Activated CD8-positive, alpha-beta memory T cell treated with anti-CD3 and anti-CD28 coated beads for 1 hour (primary cell): ENCODE results near the gene RETREG3.
"Not testable (repeated sequence)": the region's sequence is repeated elsewhere in the genome, so short reads cannot be mapped to it uniquely, and the experiment has no call there.

Experiments used
- DNase-seq, 2 donors: peaks; one replicate each; pipeline ENCODE4 v3.0.0-alpha.2; 2020; ENCODE audit warnings: low read depth in 1 of 2; ENCODE audit errors: extremely low read depth in 1 of 2

RETREG3 gene, protein sequence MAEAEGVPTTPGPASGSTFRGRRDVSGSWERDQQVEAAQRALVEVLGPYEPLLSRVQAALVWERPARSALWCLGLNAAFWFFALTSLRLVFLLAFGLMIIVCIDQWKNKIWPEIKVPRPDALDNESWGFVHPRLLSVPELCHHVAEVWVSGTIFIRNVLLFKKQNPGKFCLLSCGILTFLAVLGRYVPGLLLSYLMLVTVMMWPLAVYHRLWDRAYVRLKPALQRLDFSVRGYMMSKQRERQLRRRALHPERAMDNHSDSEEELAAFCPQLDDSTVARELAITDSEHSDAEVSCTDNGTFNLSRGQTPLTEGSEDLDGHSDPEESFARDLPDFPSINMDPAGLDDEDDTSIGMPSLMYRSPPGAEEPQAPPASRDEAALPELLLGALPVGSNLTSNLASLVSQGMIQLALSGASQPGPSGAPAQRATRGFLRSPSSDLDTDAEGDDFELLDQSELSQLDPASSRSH

DNA sequence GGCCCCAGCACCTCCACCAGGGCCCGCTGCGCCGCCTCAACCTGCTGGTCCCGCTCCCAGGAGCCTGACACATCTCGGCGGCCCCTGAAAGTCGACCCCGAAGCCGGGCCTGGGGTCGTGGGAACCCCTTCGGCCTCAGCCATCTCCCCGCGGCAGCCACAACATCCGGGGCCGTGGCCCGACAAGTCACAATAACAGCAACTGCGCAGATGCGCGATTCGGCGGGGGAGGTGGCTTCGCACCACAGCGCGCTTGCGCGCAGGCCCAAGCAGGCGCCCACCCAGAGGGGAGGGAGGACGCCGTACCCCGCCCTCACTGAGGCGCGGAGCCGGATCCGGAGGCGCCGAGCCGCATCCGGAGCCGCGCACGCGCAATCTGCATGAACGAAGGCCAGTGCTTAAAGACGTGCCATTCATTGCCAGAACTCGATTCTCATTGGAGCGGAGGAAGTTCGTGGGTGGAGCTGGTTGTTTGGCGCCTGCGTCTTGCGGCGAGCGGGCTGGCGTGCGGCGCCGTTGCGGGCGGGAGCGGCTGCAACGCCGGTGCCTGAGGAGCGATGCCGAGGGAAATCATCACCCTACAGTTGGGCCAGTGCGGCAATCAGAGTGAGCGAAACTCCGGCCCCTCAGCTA is at the start of gene RETREG3, which contains the start of gene TUBG1:
TSS of gene RETREG3 (minus strand) at position 193 of the 632 bp plus-strand sequence. CDS start at position 143, 50 bp downstream.
TSS of gene TUBG1 (plus strand) at position 502 of the 632 bp plus-strand sequence. CDS start at position 557, 55 bp downstream.
- DNase-seq: peak; percentile 94 to 99

DNA sequence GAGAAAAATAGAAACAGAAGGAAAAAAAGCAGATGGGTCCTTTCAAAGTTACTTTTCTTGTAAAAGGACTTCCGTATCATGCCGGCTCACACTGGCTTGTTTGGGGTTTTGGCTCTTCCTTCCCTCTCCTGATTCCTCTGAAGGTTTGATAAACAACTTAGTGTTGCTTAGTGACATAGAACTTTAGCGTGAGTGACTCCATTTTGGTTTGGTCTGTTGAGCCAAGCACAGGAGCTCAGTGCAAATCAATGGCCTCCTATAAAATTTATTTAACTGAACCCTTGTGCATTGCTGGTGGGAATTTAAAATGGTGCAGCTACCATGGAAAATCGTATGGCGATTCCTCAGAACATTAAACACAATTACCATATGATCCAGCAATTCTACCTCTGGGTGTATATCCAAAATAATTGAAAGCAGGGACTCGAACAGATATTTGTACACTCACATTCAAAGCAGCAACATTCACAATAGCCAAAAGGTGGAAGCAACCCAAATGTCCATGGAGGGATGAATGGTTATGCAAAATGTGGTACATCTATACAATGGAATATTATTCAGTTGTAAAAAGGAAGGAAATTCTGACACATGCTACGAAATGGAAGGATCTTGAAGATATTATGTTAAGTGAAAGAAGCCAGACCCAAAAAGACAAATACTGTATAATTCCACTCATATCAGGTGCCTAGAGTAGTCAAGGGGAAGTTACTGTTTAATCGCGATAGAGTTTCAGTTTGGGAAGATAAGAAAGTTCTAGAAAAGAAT is 48.8 kb upstream of the RETREG3 start:
- DNase-seq: no peak

DNA sequence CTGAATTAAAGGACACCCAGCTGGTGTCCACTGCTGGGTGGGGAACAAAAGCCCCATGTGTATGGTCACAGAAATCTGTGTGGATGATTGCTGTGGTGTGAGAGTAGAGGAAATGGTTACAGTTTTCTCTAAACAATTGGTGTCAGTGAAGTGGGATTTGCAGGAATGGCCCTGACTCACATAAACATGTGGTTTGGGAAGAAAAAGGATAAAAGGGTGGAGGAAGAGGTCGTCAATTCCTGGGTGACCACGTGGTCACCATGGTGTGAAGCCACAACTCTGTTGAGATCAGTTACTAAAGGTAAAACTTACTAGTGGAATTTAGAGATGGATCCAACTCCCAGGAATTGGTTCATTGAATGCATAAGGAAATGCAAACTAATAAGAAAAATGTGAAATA is 46.4 kb upstream of the RETREG3 start:
- DNase-seq: no peak

DNA sequence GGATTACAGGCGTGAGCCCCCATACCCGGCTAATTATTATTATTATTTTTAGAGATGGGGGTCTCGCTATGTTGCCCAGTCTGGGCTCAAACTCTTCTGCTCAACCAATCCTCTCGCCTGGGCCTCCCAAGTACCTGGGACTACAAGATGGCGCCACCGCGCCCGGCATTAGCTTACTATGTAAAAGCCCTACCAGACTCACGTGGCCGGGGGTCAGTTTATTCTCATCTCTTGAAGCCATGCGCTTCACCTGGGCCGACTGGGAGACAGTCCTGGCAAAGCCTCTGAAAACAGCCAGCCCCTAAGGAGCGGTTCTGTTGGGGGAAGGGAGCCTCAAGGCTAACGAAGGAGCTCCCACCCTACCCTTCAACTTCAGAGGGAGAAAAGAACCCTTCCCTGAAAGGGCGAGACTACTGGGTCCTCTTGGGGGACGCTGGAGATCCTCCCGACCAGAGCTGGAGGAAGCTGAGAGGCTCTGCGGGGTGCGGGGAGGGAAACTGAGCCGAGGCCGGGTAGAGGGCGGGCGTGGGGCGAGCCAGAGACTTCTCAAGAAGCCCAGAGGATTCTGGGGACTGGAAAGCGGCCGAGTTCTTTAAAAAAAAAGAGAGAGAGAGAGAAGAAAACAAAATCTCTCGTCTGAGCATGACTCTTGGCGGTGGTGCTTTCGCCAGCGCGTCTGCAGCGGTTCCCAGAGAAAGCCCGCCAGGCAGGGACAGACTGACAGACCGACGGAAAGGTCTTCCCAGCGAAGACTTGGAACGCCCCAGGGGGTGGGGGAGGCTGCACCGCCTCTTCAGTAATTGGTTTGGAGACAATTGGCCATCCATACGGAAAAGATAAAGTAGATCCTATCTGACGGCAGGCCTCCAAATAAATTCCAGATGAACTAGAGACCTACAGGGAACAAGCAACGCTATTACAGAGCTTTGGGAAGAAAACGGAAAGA is 44.3 kb upstream of the RETREG3 start:
- DNase-seq: no peak

DNA sequence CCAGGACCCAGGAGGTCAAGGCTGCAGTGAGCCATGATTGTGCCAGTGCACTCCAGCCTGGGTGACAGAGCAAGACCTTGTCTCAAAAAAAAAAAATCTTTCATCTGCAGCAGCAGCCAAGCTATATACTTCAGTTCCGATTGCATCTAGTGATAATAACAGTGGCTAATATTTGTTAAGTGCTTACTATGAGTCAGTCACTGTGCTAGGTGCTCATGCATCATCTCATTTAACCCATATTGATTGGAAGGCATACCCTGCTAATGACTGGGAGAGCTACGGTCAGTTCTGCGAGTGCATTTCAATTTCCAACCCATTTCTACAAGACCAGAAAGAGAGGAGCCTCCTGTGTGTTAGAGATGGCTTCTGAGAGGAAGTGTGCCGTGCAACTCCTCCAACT is 42.2 kb upstream of the RETREG3 start:
- DNase-seq: no peak

DNA sequence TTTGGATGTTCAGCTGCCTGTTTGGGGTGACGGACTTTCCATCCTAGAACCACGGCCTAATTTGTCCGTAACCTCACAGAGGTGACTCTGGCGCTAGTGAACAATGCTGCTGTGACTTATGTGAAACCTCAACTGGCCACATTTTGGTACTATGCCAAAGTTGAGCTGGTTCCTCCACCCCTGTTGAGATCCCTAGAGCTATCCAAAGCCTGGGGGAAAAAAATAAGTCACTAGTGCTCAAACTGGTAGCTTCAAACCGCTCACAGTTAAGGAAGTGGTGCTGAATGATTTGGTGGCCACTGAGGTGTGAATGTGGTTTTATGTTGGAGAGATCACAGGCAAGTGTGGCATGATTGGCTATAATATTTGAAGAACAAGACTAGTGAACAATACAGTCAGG is 38.6 kb upstream of the RETREG3 start:
- DNase-seq: no peak

DNA sequence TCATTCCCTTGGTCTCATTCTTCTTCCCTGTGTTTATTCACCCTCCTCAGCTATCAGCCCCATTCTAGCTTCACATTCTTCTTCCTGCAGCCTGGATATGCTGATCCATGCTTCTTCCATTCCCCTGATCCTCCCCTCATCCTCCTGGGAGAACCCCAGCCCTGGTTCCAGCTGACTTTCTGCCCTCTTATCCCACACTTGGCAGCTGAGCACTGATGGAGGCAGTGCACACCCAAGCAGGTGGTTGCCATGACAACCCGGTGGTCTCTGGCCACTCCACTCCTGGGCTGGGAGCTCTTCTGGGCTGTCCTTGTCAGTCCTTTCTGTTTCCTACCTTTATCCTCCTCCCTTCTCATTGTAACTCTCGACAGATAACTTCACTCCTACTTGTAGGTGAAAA is 33.2 kb upstream of the RETREG3 start:
- DNase-seq: no peak

DNA sequence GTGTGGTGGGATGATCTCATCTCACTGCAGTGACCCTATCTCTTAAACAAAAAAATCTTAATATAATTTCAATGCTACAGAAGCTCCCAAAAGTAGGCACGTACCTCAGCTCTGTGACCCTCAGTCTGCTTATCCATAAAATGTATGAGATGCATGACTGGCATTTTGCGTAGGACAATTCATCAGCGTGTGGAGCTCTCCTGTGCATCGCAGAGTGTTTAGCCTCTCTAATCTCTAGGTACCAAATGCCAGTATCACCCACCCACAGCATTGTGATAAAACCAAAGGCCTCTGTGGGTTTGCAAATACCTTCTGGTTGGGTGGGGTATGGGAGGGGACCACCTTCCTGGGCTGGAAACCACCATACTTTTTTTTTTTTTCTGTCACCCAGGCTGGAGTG is 30.9 kb upstream of the RETREG3 start:
- DNase-seq: no peak

DNA sequence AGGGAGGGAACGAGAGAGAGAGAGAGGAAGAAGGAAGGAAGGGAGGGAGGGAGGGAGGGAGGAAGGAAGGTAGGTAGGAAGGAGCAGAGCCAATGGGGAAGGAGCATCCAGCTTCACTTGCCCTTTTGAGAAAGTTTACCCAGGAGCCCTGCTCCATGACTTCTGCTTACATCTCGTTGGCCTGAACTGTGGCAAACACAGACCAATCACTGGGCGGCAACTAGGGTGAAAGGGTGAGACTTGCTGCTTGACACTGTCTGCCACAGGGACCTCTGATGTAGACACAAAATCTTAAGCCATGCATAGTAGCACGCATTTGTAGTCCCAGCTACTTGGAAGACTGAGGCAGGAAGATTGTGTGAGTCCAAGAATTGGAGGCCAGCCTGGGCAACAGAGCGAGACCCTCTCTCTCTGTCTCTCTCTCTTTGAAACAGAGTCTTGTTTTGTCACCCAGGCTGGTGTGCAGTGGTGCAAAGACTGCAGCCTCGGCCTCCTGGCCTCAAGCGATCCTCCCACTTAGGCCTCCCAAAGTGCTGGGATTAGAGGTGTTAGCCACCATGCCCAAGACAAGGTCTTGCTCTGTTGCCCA is 30.4 kb upstream of the RETREG3 start:
- no peak for DNase-seq

DNA sequence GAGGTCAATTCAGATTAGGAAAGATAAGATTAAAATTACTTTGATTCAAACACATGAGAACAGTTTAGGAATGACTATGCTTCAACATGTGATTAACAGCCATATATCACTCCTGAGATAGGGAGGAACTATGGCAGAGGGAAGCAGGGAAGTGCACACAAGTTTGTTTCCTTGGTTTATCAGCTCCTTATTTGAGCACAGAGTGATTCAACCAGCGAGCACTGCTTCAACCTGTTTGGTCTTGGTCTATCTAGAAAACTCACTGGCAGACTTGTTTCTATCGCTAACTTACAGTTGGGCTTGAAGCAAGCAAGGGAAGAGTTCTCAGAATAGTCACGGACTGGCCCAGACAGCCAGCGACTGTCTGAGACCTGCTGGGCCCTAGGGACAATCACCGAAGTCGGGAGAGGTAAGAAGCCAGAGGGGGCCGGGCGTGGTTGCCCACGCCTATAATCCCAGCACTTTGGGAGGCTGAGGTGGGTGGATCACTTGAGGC is 23.8 kb upstream of the RETREG3 start:
- DNase-seq: no peak

DNA sequence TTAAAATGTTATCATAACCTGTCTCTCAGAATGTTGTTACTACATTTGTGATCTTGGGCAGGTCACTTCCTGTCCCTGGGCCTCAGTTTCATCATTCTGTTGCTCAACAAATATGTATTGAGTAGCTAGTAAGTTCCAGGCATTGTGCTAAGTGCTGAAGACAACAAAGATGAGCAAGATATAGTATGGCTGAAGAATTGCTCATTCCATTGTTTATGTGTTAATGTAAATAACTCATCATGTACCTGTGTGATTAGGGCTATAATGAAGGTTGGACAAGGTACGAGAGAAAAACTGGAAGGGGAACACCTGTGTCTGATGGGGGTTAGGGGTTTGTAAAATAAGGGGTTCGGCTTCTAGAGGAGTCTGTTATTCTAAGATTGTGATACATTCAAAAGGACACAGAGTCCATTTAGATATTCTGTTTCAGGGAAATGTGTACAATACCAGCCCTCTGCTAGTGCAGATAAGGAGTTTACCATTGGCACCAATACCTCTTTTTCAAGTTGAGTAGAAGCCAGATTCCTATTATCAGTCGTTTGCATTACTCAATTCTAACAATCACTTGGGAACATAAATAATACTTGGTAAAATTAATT is 20.3 kb upstream of the RETREG3 start:
- no peak for DNase-seq

DNA sequence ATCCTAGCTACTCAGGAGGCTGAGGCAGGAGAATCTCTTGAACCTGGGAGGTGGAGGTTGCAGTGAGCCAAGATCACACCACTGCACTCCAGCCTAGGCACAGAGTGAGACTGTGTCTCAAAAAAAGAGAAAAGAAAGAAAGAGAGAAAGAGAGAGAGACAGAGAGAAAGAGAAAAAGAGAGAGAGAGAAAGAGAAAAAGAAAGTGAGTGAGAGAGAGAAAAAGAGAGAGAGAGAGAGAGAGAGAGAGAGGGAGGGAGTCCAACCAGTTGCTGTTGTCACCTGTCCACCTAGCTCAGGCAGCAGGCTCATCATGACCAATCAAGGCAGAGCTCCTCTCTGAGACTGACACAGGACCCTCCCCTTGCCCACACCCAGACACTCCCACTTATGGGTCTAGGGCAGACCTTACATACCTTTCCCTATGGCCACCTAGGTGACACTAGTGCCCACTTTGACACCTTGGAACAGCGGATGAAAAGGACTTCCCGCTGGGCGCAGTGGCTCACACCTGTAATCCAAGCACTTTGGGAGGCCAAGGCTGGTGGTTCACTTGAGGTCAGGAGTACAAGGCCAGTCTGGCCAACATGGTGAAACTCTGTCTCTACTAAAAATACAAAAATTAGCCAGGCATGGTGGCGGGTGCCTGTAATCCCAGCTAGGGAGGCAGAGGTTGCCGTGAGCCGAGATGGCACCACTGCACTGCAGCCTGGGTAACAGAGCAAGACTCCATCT is 18.0 kb upstream of the RETREG3 start:
- DNase-seq: not testable (repeated sequence)

DNA sequence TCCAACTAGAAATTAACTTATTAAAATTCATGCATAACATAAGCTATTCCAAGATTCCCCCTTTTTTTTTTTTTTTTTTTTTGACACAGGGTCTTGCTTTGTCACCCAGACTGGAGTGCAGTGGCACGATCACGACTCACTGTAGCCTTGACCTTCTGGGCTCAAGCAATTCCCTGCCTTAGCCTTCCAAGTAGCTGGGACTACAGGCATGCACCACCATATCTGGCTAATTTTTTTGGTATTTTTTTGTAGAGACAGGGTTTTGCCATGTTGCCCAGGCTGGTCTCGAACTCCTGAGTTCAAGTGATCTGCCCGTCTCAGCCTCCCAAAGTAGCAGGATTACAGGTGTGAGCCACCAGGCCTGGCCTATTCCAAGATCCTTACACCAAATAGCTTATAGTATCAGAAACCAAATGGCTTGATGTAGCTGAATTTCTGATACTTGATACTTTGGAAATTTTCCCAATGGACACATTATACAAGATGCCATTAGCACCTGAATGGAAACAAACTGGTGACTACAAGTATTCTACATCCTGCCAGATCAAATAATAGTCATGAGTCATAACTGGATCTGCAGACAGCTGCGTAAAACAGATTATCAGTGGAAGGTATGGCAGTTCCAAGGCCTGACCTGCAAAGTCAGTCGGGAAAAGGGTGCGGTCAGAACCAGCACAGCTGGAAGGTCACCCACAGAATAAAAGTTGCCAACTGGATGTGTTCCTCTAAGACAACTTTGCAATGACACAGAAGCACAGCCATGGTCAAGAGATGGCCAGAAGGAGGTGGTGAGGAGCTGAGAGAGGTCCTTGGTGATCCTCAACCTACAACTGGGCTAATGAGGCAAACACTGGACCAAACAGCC is 14.8 kb upstream of the RETREG3 start:
- DNase-seq: no peak

DNA sequence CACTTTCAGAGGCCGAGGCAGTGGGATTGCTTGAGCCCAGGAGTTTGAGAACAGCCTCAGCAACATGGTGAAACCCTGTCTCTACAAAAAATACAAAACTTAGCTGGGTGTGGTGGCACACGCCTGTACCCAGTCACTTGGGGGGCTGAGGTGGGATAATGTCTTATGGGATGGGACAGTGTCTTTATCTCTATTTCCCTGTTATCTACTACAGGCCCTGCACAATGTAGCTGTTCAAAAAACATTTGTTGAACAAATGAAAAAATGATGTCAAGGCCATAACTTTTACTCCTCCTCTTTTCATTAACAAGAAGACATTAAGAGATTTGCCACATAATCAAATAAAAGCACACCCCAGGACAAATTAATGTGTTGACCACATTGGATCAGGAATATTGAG is 14.1 kb upstream of the RETREG3 start:
- DNase-seq: no peak

DNA sequence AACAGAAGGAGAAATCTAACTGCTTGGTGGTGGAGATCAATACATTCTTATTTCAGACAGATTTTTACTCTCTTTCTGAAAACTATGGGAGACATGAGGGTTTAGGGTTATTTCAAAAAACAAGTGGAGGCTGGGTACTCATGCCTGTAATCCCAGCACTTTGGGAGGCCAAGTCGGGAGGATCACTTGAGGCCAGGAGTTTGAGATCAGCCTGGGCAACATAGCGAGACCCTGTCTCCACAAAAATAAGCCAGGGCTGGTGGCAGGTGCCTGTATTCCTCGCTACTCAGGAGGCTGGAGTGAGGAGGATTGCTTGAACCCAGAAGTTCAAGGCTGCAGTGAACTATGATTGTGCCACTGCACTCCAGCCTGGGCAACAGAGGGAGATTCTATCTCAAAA is 12.8 kb upstream of the RETREG3 start:
- DNase-seq: not testable (repeated sequence)

DNA sequence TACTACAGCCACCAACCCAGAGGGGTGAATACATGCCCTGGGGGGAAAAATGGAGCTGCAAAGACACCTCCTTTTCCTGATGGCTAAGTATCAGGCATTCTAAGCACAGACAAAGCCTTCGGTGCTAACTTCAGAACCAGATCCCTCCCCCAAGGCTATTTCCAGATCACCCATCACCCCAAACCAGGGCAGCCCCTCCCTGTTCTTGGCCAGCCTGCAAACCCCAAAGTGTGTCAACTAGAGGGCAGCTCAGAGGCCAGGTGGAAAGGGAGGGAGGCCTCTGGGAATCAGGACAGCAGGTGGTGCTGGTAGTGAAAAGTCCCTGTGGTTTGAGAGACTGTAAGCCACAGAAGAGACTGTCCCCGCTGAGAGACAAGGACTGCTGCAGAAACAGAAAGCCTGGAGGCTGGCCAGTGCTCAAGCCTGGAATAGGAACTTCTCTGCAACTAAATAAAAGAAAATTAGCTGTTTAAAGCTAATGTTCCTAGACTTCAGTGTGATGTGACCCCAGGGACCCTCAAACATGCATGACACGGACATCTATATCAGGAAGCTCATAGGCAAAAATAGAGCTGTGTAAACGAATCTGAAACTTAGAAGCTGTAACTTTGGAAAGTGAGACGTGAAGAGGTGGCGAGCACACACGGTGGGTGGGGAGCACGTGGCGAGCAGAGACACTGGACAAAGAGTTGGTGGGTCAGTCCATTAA is 9.4 kb upstream of the RETREG3 start:
- no peak for DNase-seq

DNA sequence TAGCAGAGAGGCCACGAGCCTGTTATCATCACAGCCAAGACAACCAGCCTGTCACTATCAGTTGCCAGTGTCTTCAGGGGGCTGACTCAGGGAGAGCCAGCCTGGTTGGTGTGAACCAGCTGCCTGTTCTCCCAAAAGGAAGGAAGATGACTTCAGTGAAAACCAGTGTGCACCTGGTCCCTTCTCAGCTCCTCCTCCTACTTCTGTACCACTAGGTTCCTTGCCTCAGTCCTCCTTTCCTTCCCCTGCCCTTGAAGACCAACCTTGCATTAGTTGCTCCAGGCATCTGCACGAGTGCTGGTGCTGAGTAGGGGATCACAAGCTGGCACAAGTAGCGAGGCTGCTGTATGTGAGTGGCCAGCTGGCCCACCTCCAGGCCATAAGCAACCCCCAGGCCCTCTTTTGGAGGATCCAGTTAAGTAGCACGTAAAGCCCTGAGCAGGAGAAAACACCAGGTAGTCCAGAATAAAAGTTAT is 8.8 kb upstream of the RETREG3 start:
- no peak for DNase-seq
